Measurements from ENCODE around the gene TNIP2.

The TNIP2 gene

DNA sequence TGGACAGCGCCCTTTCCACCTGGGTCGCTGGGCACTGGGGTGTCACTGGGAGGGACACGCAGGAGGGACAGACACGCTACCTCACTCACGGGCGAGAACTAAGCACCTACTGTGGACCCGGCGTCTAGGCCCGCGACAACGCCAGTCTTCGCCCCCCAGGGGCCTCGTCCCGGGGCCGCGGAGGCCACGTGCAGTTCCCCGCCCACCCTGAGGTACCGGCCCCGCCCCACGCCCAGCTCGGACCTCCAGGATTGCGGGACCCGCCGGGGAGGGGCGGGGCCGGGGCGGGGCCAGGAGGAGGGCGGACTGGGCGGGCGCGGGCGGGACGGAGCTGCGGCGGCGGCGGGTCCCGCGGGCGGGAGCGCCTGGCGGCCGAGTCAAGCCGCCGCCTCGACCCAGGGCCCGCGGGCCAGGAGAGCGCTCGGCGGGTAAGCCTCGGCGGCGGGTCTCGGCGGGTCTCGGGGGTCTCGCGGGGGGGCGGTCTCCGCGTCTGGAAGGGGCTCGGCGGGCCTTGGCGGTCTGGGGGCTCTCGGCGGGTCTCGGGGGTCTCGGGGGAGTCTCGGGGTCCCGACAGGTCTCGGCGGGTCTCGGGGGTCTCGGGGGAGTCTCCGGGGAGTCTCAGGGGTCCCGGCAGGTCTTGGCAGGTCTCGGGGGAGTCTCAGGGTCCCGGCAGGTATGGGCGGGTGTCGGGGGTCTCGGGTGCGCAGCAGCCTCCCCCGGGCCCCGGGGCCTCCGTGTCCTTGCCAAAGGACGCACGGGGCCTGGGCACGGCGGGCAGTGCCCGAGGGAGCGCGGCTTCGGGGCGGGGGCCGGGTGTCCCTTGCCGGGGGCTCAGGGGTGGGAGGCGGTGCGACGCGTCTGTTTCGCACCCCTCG is 36.8 kb upstream of the TNIP2 start, which contains the start of gene SH3BP2:
Gene SH3BP2 (plus strand): TSS at position 375 of the 875 bp plus-strand sequence. CDS start 27,533 bp downstream, outside the sequence.
- peak within 1 kb of the TSS; percentile 54 for H3K4me3 ChIP-seq (ENCODE audit: low read length)
- DNase-seq (ENCODE audit: low read depth) = peak; percentile 77
- TF ChIP-seq, protein P1, sequence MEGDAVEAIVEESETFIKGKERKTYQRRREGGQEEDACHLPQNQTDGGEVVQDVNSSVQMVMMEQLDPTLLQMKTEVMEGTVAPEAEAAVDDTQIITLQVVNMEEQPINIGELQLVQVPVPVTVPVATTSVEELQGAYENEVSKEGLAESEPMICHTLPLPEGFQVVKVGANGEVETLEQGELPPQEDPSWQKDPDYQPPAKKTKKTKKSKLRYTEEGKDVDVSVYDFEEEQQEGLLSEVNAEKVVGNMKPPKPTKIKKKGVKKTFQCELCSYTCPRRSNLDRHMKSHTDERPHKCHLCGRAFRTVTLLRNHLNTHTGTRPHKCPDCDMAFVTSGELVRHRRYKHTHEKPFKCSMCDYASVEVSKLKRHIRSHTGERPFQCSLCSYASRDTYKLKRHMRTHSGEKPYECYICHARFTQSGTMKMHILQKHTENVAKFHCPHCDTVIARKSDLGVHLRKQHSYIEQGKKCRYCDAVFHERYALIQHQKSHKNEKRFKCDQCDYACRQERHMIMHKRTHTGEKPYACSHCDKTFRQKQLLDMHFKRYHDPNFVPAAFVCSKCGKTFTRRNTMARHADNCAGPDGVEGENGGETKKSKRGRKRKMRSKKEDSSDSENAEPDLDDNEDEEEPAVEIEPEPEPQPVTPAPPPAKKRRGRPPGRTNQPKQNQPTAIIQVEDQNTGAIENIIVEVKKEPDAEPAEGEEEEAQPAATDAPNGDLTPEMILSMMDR (IDR thresholded peaks at IDR 0.05; ENCODE audit: insufficient read depth, low read depth, low read length, missing control alignments) = no peak

DNA sequence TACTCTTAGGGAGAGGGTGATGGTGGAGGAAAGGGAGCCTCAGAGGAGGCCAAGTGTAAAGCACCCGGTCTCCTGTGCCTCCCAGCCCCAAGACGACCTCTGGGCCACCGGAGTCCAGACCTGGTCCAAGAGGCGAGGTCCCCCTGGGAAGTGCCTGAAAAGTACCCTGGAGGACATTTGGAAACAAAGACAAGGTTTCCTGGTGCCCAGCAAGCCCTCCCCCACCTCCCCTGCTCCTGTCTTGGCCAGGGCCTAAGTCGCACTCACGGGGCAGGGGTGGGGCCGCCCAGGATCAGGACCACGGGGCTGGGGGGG is 36.2 kb upstream of the TNIP2 start:
- DNase-seq (ENCODE audit: low read depth) = no peak
- no peak overlapping the region for H3K4me3 ChIP-seq (ENCODE audit: low read length)
- TF ChIP-seq, protein P1 (IDR thresholded peaks at IDR 0.05; ENCODE audit: insufficient read depth, low read depth, low read length, missing control alignments) = no peak

DNA sequence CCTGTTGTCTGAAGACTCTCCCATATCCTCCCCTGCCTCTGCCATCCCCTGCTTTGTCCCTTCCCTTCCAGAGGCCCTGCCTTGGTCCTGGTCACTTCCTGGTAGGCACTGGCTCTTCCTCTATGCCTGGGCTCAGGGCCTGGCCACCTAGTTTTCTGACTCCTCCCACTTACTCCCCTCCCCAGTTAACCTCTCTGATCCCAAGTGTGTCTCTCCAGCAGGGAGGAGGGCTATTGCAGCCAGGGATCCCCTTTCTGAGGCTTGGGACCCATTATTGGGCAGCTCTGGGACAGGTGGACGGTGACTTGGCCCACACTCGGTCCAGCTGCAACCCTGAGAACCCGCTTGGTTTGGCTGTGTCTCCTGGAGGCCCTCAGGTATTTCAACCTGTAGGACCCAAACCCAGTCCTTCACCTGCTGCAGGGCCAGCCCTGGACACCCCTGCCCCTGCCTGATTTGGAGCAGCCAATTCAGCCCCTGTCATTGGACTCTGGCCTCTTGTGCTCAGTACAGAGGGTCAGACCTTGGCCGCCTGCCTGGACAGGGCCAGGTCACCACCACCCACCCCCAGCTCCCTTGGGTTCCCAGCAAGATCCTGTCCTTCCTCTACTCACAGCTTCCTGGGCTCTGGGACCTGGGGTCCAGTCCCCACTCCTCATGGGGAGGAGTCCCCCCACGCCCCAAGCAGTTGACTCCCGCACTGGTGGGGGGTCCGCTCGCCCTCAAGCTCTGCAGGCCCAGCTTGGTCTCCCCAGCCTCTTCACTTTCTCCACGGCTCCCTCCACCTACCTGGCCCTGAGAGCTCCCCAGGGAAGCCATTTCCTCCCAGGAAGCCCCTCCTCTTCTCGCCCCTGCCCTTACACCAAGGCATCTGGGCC is 35.6 kb upstream of the TNIP2 start:
- TF ChIP-seq, protein P1 (IDR thresholded peaks at IDR 0.05; ENCODE audit: insufficient read depth, low read depth, low read length, missing control alignments) = no peak
- DNase-seq (ENCODE audit: low read depth) = no peak
- H3K4me3 ChIP-seq (ENCODE audit: low read length) = no peak overlapping the region

DNA sequence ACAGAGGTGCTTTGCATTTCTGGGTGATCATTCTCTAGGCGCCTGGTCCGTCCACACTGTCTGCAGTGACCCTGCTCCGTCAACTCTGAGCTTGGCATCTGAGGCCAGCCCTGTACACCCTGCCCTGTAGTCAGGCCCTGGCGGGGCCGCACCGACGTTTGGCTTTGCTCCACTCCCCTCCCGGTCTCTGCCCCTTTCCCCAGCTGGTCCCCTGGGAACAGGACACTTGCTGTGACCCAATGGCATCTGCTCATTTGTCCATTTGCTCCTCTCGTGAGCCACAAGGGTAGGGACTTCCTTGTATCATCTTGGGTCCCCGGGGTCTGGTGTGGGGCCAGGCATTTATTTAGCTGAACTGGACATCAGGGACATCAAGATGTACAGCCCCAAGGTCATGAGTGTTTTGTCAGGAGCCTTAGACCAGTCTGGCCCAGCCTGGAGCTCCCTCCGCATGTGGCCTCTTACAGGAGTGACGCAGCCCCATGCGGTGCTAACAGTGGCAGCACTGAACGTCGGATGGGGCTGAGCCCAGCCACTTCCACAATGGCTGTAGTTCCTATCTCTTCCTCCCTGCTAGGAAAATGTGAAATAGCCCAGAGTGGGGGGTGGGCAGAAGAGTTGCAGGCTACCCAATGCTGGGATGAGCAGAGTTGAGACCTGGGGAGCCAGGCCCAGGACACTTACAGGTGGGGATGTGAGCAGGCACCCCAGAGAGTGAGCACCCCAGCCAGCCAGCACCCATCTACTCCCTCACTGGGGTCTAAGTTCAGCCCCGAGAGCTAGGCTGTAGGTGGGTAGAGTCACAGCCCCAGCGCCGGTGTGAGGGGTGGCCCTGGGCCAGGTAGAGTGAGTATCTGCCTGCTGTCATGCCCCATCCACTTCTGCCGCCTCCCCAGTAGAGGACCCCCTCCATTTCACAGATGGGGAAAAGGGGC is 34.7 kb upstream of the TNIP2 start:
- TF ChIP-seq, protein P1 (IDR thresholded peaks at IDR 0.05; ENCODE audit: insufficient read depth, low read depth, low read length, missing control alignments) = no peak

DNA sequence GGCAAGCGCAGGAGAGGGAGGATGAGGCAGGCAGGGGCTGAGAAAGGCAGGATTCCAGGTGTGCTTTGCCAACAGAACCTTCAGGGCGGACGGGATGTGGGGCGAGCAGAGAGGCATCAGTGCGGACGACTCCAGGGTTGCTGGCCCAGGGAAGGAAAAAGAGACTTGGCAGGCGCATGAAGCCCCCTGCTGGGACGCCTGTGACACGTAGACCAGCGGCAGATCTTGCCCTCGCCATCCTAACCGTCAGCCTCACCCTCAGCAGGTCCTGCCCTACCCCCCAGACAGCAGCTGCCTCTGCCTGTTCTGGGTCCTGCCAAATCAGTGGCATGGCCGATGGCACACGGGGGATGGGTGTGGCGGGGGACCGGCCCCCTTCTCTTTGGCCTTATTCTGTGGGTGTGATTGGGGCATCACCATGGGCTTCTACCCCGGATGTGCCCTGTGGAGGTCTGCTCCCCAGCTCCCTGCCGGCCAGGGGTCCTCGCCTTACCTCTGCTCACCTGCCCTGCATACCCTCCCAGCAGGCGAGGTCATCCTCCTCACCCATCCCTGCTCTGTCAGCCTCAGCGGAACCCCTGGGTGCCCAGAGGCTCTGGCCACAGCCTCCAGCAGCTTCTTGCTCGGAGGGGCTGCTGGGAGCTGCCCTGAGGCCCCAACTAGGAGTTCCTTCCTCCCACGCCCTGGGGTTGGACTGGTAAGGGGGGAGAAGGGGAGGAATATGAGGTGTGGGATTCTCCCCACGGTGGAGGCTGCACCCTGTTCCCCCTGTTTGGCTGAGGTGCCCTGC is 33.9 kb upstream of the TNIP2 start:
- no peak for DNase-seq (ENCODE audit: low read depth)
- no peak overlapping the region for H3K4me3 ChIP-seq (ENCODE audit: low read length)
- TF ChIP-seq, protein P1 (IDR thresholded peaks at IDR 0.05; ENCODE audit: insufficient read depth, low read depth, low read length, missing control alignments) = no peak

More for the DNA sequence above, 34.7 kb upstream of the TNIP2 start:
- no peak overlapping the region for H3K4me3 ChIP-seq (ENCODE audit: low read length)
- DNase-seq (ENCODE audit: low read depth) = no peak

All from epithelial cell of esophagus (primary cell).